Right hindlimb (tissue), 1 donor: ENCODE data around the gene NKX2-2.
"Not testable (repeated sequence)": the region's sequence is repeated elsewhere in the genome, so short reads cannot be mapped to it uniquely, and the experiment has no call there.

Source experiments
- DNase-seq: peaks from one replicate; pipeline ENCODE4 v3.0.0-alpha.2; 2018

The NKX2-2 gene

DNA sequence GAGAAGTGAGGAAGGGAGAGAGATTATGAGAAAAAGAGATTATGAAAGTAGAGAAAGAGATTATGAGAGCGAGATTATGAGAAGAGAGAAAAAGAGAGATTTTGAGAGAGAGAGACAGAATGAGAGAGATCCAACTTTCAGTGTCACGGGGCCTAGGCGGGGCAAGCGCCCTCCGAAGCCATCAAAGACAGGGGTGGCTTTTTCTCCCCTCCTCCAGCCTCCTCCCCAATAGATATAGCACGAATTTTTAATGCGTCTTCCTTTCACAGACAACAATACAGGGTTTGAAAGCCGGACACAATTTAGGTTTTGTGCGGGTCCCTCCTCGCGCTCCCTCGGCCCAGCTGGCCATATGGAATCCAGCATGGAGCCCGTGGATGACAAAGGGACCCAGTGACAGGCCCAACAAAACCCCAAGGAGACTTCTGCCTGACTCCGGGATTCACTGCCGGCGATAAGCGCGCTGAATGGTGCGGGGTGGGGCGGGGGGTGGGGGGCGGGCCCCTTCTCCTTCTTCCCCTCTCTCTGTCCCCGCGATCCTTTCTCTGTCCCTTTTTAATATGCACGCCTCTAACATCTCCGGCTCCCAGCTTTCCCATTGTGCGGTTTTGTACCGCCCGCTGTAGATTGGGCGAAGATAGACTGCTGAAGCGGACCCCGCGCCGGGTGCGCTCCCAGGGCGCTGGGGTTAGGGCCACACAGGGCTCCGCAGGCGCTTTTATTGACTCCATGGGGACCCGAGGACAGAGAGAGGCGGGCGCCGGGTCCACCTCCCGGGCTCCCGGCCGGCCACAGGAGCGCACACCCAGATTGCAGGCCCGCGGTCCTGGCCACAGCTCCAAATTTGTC, 5.4 kb downstream of the NKX2-2 start:
- no peak for DNase-seq

DNA sequence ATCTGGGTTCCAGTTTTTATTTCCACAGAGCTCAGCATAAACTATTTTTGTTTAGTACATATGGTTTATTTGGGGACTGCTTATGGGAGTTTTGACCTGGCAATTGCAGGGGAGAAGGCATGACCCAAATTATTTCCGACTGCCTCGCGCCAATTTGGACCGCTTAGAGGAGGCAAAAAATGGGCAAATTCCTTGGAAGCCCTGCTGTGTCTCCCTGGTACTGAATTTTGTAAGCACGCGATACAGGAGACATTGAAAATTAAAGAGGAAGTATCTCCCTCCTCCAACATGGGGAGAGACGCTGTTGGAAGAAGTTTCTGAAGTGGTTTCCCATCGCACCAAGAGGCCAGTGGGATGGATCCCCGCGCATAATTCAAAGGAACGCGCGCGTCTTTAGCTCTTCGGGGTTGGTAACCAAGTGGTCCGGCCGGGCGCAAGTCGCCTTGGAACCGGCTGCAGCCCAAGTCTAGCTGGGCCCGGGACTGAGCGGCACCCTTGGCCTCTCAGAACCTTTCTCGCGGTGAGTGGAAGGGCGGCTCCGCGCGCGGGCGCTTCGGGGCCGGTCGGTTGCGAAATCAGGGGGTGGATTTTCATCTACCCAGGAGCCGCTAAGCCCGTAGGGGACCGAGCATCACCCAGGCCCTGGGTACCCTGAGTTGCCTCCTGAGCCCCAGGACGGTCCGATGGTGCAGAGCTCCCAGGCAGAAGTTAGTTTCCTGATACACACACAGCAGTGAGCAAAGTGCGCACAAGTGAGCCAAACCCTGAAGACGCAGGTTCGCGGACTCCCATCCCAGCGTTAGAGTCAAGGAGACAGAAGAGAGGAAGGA, 6.2 kb downstream of the NKX2-2 start:
- no peak for DNase-seq

DNA sequence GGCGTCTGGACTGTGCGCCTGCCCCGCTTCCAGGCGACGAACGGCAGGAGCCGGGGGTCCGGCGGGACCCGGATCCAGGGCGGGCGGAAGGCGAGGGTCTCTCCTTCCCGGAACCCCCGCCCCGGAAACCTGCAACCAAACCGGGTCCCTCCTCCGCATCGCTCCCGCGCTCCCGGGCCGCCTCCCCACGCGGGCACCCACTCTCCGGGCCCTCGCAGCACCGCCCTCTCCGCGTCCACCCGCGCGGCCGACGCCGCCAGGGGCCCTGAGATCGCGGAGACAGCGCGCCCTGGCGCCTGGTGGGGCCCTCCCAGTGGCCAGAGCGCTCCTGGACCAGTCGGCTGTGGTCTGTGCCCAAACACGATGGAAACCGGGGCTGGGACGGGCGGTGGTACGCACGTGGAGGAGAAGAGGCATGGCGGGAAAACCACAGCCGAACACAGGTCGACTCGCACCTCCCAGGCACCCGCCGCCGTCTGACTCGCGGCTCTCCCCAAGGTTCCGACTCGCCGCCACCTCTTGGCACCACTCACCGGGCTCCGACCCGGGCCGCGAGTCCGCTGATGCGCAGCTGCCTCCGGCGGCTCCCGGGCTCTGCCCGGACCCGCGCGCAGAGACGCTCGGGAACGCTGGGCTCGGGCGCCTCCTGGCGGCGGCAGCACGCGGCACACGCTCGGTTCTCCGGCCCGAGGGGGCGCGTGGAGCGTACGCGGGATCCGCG, 7.9 kb downstream of the NKX2-2 start:
- DNase-seq, result no peak

DNA sequence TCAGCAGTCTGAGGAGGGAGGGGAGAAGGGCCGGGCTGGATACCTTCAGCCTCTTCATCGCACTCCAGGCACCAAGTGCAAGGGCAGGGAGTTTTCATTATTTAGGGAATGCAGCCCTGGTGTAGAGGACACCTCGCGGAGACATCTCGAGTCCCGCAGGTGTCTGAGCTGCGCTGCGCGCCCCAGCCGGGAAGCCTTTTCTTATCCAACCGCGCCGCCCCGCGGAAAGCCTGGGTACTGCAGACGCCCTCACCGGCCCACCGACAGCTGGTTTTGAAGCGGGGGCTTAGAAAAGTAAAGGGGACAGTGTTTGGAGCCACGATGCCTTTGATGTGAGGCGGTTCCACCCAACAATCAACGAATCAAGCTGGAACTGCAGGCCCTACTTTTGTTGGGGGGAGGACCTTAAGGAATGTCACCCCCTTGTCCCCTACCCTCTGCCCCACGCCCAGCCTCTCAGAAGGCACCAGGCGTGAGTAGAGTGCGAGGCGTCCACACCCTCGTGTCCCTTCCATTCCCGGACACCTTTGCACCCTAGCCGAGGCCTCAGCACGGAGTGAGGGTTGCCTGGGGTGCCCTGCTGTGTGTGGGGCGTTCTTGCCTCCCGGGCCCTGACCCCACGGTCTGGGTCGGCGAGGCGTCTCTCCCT, 8.6 kb downstream of the NKX2-2 start:
- DNase-seq, result no peak

DNA sequence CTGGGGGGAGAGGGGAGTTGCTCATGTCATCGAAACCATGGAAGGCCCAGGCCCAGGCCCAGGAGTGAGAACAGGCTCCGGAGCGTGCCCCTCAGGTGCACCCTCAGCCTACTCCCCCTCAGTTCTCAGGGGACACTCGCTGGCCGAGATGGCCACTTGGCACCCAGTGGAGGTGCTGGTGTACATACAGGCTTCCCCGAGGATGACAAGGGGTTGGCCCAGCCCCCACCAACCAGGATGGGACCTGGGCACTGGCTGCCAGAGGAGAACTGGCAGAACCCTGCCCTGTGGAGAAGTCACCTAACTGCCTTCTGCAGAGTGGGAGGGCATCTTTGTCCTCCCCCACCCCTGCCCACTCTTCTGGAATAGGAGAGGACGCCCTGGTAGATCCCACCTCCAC, 9.5 kb downstream of the NKX2-2 start:
- no peak for DNase-seq

DNA sequence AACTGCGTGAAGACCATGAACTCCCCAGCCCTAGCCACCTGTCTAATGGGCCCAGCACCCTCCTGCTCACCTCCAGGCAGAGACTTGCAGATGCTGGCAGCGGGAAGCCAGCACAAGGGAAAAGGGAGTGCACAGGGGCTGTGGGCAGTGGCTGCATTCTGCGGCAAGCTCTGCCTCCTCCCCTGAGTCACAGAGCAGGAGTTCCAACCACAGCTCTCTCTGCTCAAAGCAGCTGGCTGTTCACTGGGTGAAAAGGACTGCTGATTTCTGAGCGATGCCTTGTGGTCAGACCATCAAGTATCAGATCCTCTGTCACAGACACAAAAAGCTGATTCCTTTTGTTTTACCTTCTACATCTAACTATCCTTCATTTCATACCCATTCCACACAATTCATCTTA, 10.5 kb downstream of the NKX2-2 start:
- no peak for DNase-seq

DNA sequence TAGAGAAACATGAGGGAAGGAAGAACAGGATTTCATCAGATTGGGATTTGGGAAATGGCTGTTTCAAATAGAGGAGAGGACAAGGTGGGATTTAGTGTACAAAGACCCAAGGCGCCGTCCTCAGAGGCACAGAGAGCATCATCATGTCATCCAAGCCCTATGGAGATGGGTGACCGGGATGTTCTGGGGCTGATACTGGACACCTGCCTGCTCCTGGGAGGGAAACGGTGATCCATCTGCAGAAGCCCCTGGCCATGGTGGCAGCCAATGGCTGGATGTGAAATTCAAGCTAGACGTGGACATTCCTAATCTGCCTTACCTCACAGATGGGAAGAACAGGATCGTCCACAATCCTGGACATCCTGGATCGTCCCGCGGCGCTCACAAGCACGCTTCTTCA, 12.7 kb downstream of the NKX2-2 start:
- no peak for DNase-seq

DNA sequence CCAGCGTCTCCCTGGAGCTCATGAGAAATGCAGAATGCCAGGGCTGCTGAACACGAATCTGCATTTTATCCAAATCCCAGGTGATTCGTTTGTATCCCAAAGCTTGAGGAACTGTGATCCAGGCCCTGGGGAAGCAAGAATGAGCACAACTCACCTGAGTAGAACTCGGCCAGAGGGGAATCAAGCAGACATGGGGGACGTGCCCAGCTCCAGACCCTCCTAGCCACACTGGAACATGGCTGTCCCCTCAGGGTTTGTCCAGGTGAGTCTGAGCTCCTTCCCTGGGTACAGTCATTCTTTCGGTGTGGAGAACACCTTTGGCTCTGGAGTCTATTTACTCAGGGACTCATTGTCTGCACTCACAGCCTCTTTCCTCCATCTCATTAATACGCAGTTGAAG, 13.3 kb downstream of the NKX2-2 start:
- no peak for DNase-seq

DNA sequence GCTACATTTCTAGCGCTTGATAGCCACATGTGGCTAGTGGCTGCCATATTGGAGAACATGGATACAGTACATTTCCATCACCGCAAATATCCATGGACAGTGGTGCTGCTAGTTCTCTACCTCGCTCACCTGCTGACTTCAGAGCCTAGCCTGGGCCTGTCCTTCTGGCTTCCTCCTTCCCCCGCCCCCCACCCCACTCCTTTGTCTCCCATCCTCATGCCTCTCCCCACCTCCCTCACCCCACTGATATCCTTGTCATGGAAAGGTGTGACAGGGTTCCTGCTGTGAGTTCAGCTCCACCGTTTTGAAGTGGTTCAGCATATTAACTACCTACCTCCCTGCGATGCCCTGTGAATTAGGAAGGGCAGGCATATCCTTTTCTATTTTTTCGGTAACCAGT, 14.2 kb downstream of the NKX2-2 start:
- no peak for DNase-seq

DNA sequence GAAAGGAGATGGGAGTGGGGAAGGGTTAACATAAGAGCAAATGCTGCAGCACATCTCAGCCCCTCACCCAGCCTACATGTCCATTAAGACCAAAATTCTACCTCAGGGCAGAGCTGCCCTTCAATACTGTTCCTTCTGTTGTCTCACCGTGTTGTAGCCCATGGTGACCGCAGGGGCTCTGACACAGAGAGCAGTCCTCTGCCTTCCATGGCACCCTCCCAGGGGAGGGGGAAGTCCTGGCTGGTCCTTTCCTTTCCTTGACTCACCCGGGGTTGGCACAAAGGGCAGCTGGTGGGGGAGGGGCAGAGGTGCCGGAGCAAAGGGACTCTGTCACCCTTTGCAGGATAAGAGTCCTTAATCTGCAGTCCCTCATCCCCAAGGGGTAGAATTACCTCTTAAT, 15.2 kb downstream of the NKX2-2 start:
- DNase-seq, result no peak

DNA sequence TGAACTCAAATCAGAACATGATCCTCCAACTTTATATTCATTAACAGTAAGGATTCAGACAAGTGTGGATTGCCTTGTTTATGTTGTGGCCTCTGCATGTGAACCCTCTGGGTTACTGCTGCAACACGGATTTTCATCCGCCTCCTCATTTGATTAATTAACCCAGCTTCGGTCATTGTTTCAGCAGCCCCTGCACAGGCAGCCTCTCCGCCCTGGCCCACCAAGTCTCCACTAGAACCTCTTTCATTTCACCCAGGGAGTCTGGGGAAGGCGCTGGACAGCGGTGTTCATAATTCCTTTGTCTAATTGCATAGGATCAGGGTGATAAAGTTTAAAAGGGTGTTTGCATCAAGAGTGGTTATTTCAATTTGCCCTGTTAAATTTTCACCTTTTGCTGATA, 15.7 kb downstream of the NKX2-2 start:
- DNase-seq, result no peak

DNA sequence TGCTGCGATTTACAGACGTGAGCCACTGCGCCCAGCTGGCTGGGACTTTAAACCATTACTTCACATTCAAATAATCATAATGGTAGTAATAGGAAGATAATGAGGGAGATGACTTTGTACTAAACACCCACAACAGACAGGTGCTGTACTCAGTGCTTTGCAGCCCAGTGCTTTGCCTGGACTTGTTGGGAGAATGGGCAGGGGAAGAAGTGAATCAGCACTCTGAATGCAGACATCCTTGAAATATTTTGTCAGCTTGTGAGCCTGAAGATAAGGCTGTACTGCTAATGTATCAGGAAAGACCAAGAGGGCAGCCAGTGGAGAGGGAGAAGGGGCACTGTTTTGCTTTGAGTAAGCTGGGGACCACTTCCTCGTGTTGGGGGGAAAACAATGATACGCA, 17.4 kb downstream of the NKX2-2 start:
- DNase-seq, result no peak

DNA sequence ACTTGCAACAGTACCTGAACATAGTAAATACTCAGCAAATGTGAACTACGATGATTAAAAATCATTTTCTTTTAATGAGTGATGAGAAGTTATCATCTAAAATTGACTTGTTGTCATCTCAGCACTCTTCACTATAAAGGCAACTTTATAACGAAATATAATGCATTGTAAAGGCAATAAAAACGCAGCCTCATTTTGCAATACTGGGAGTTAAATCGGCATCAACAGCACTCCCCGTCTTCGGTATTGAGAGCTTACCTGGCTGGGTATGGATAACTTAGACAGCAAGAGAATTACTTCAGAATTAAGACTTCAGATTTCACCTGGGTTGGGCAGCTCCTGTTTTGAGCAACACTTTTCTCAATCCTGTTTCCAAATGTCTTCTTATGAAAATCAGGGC, 20.8 kb downstream of the NKX2-2 start:
- no peak for DNase-seq

DNA sequence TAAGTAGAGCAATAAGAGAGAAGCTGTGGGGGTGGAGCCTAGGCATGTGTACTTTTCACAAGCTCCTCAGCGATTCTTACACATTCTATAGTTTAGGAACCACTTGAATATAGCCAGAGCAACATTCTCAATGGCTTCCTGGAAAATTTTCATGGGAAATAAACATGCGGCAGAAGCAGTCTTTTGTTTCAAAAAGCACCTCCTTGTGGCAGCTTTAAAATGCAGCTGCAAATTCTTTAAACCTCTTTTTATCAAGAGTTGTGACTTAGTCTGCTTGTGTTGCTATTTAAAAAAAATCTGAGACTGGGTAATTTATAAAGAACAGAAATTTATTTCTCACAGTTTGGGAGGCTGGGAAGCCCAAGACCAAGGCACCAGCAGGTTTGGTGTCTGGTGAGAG, 23.8 kb downstream of the NKX2-2 start:
- DNase-seq, result no peak

DNA sequence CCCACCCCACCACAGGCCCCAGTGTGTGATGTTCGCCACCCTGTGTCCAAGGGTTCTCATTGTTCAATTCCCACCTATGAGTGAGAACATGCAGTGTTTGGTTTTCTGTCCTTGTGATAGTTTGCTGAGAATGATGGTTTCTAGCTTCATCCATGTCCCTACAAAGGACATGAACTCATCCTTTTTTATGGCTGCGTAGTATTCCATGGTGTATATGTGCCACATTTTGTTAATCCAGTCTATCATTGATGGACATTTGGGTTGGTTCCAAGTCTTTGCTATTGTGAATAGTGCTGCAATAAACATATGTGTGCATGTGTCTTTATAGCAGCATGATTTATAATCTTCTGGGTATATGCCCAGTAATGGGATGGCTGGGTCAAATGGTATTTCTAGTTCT, 33.7 kb downstream of the NKX2-2 start:
- DNase-seq, result not testable (repeated sequence)

DNA sequence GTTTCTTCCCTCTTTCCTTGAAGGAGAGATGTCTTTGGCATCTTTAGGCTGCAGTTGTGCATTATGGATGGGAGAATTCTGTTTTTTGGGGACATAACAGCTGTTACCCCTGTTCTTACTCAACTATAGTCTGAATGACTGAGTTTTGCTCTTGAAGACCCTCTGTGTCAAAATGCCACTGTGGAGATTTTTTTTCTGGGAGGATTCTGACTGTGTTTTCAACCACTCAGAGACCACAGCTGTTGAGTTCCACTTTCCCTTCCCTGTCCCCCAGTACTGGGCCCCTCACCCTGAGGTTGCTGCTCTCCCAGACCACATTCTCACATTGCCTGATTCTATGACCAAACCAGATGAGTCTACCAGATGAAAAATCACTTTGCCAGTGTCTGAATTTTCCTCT, 48.1 kb downstream of the NKX2-2 start:
- DNase-seq, result no peak

DNA sequence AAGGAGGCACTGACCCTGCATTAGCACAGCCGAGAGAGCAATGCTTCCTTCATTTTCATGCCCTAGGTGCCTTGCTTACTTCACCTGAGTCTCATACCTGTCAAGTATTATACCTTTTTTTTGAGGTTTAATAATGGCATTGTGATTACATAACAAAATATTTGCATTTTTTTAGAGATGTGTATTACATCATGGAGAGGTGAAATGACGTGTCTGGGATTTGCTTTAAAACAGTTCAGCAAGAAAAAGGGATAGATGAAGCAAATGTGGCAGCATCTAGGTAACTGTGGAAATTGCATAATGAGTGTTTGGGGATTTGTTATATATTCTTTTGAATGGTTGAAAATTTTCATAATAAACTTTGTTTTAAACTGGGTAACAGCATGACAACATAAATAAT, 48.9 kb downstream of the NKX2-2 start:
- no peak for DNase-seq
